ENCODE results near the gene WRAP53. TPM values are rescaled to one million over a fixed set of nuclear protein-coding genes. Genes with fewer than 3 reads are reported as not detected.
A peak's percentile ranks its signal among the peaks of the same experiment; 100 is the strongest.

The WRAP53 gene
- total and polyA plus RNA-seq, 9 donors: 1.1 to 10.1 (median 6.1) TPM

GRCh38 chr17:7717756-7718350, 29.6 kb downstream of the WRAP53 start:
- Histone ChIP-seq H3K36me3 (no peaks in the 10 kb centered on the region), H3K27me3 (no peaks in the 10 kb centered on the region), H3K4me3 (peak overlapping the region; percentile 46), H3K4me1 (ENCODE audit: insufficient read depth) (peaks cover 3% of the 10 kb centered on the region), H3K9me3 (no peaks in the 10 kb centered on the region), H3K27ac (no peak overlapping the region)
- intact Hi-C loops (cut with DNase I): no loop called here
- WGBS, 3 donors: 5 to 6% (median 5%) methylated on average over 16 of the region's 16 CpGs
- no peak for DNase-seq
- TF ChIP-seq, protein P1, sequence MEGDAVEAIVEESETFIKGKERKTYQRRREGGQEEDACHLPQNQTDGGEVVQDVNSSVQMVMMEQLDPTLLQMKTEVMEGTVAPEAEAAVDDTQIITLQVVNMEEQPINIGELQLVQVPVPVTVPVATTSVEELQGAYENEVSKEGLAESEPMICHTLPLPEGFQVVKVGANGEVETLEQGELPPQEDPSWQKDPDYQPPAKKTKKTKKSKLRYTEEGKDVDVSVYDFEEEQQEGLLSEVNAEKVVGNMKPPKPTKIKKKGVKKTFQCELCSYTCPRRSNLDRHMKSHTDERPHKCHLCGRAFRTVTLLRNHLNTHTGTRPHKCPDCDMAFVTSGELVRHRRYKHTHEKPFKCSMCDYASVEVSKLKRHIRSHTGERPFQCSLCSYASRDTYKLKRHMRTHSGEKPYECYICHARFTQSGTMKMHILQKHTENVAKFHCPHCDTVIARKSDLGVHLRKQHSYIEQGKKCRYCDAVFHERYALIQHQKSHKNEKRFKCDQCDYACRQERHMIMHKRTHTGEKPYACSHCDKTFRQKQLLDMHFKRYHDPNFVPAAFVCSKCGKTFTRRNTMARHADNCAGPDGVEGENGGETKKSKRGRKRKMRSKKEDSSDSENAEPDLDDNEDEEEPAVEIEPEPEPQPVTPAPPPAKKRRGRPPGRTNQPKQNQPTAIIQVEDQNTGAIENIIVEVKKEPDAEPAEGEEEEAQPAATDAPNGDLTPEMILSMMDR (IDR thresholded peaks at IDR 0.05): no peak
- TF ChIP-seq POLR2A (IDR thresholded peaks at IDR 0.05): no peak
- TF ChIP-seq EP300 (IDR thresholded peaks at IDR 0.05): no peak

DNA sequence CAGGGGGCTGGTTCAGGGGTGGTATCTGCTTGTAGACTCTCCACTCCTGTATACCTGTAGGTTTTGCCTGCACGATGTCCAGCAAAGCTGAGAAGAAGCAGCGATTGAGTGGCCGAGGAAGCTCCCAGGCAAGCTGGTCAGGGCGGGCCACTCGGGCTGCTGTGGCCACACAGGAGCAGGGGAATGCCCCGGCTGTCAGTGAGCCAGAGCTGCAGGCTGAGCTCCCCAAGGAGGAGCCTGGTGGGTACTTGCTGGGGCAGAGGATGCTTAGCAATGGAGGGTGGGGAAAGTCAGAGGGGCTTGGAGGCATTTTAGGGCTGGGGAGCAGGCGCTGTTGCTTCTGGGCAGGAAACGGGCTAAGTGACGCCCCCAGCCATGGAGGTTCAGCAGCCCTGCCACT, 31.4 kb downstream of the WRAP53 start:
- no peak overlapping the region for H3K4me3 ChIP-seq
- no peaks in the 10 kb centered on the region for H3K9me3 ChIP-seq
- H3K36me3 ChIP-seq: no peaks in the 10 kb centered on the region
- H3K27me3 ChIP-seq: no peaks in the 10 kb centered on the region
- intact Hi-C loops (cut with DNase I): no loop called here
- no peak for DNase-seq
- TF ChIP-seq, protein P1 (IDR thresholded peaks at IDR 0.05): no peak
- TF ChIP-seq POLR2A (IDR thresholded peaks at IDR 0.05): no peak
- no peak for TF ChIP-seq EP300 (IDR thresholded peaks at IDR 0.05)
- WGBS, 3 donors: 69 to 73% (median 70%) methylated on average over 9 of the region's 9 CpGs
- no peak overlapping the region for H3K27ac ChIP-seq
- peaks cover 3% of the 10 kb centered on the region for H3K4me1 ChIP-seq (ENCODE audit: insufficient read depth)

GRCh38 chr17:7720125-7720524, 31.8 kb downstream of the WRAP53 start:
- intact Hi-C loops (cut with DNase I): no loop called here
- Histone ChIP-seq H3K36me3 (no peaks in the 10 kb centered on the region), H3K27me3 (no peaks in the 10 kb centered on the region), H3K4me1 (ENCODE audit: insufficient read depth) (peaks cover 3% of the 10 kb centered on the region), H3K4me3 (no peak overlapping the region), H3K9me3 (no peaks in the 10 kb centered on the region), H3K27ac (no peak overlapping the region)
- 29 to 37% (median 30%) methylated on average over 4 of the region's 4 CpGs for WGBS, 3 donors
- TF ChIP-seq EP300 (IDR thresholded peaks at IDR 0.05) (no peak), POLR2A (IDR thresholded peaks at IDR 0.05) (no peak)
- TF ChIP-seq, protein P1 (IDR thresholded peaks at IDR 0.05): no peak
- DNase-seq: no peak

DNA sequence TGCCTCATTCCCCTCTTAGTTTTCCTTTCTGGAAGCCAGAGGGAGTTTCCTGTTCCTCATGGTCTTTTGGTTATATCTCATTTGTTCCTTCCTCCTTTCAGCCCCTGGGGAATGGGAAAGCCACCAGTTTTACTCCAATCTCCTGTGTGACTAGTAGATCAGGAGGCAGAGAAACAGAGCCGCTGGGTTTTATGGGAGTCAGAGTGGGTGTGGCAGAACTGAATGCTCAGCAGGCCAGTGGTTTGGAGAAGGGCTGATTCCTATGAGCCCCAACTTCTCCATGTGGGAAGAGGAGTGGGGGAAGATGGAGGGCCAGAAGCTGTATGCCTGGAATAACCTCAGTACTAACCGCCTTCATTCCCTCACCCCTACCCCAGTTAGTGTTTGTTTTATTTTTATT, 33.3 kb downstream of the WRAP53 start:
- H3K36me3 ChIP-seq: no peaks in the 10 kb centered on the region
- TF ChIP-seq, protein P1 (IDR thresholded peaks at IDR 0.05): no peak
- no peak for TF ChIP-seq EP300 (IDR thresholded peaks at IDR 0.05)
- DNase-seq: no peak
- intact Hi-C loops (cut with DNase I): no loop called here
- WGBS, 3 donors: 64 to 70% (median 64%) methylated on average over 2 of the region's 2 CpGs
- no peaks in the 10 kb centered on the region for H3K9me3 ChIP-seq
- H3K4me1 ChIP-seq (ENCODE audit: insufficient read depth): peaks cover 3% of the 10 kb centered on the region
- no peaks in the 10 kb centered on the region for H3K27me3 ChIP-seq
- no peak overlapping the region for H3K4me3 ChIP-seq
- no peak overlapping the region for H3K27ac ChIP-seq
